HG03135 (cell line): ENCODE measurements around the gene TSPAN17.

ENCODE experiments used
- ATAC-seq: cut with Tn5 transposase; IDR thresholded peaks from one replicate; pipeline ENCODE4 v1.9.1; 2021; ENCODE audit warnings: mild to moderate bottlenecking, moderate library complexity; ENCODE audit not compliant: unreplicated experiment

The TSPAN17 gene

GRCh38 chr5:176639981-176640380 is 7.3 kb upstream of the TSPAN17 start:
- ATAC-seq = no peak

- no peak for ATAC-seq
These were observed 6.7 kb upstream of the TSPAN17 start for GRCh38 chr5:176640616-176641015.

- ATAC-seq = no peak
These were observed 4.4 kb upstream of the TSPAN17 start for GRCh38 chr5:176642675-176643490.

GRCh38 chr5:176643491-176644219 is 3.6 kb upstream of the TSPAN17 start:
- ATAC-seq = no peak

DNA sequence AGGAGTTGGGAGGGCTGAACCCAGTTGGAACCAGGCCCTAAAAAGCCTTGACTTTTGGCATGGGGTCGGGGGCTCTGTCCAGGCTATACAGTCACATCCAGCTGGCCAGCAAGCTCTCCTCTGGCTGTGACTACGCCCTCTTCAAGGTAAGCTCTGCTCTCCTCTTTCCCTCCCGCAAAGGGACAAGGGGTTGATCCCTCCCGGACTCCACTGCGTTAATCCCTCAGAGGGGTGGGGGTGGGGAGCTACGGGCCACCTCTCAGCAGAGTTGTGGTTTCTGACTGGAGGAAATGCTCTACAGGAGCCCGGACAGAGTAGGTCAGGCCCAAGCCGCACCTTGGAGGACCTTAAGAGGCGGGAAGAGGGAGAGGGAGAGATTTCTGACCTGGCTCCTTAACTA is 3.0 kb upstream of the TSPAN17 start:
- no peak for ATAC-seq

- ATAC-seq = no peak
These were observed 2.2 kb upstream of the TSPAN17 start for GRCh38 chr5:176644878-176645670.

DNA sequence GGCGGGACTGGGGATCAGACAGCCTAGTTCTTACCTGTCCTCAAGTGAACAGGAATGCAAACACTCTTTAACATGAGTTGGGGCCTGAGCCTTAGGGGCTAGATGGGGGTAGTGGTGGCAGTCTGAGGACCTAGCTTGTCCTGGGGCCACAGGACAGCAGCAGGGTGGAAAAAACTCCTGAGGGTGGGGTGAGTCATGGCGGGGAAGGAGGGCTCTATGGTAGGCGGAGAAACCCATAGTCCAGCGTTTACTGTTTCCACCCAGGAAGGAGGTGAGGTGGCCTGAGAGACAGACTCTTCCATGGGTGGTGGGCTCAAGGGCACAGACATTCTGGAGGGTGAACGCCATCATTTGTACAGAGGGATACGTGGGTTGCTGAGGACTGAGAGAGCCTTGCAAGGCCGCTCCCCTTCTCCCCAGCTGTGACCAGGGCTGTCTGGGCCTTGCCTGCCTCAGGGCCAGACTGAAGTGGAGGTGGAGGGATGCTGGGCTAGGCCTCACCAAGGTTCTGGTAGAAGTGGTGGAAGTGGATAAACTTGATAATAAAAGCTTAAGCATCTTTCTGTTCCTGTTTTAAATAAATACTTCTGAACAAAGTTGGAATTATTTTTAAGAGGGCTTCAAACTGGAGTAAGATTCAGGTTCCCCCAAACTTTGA is 1.1 kb upstream of the TSPAN17 start:
- ATAC-seq = no peak

GRCh38 chr5:176646707-176647029 is 616 bp upstream of the TSPAN17 start:
- ATAC-seq = no peak

- ATAC-seq = no peak
These were observed 674 bp downstream of the TSPAN17 start for GRCh38 chr5:176647843-176648473.

GRCh38 chr5:176648474-176649194 is 1.4 kb downstream of the TSPAN17 start:
- ATAC-seq = no peak

GRCh38 chr5:176650354-176650884 is 3.1 kb downstream of the TSPAN17 start:
- no peak for ATAC-seq

- no peak for ATAC-seq
These were observed 4.2 kb downstream of the TSPAN17 start for GRCh38 chr5:176651472-176651980.

DNA sequence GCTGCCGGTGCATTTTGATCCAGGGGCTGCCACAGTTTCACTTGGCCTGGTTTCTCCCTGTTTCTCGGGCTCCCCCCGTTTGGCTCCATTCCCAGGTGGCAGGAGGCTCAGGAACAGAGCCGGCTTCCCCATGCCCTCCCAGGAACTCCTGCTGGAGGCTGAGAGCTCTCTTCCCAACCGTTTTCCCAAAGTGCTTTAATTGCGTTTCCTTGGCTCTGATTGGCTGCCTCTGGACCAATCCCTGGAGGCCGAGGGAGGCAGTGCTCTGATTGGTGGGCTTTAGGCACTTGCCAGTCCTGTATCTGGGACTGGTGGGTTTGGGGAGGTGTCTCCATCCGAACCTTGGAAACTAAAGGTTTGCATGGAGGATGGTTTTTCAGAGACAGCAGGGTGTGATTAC is 4.9 kb downstream of the TSPAN17 start:
- no peak for ATAC-seq

DNA sequence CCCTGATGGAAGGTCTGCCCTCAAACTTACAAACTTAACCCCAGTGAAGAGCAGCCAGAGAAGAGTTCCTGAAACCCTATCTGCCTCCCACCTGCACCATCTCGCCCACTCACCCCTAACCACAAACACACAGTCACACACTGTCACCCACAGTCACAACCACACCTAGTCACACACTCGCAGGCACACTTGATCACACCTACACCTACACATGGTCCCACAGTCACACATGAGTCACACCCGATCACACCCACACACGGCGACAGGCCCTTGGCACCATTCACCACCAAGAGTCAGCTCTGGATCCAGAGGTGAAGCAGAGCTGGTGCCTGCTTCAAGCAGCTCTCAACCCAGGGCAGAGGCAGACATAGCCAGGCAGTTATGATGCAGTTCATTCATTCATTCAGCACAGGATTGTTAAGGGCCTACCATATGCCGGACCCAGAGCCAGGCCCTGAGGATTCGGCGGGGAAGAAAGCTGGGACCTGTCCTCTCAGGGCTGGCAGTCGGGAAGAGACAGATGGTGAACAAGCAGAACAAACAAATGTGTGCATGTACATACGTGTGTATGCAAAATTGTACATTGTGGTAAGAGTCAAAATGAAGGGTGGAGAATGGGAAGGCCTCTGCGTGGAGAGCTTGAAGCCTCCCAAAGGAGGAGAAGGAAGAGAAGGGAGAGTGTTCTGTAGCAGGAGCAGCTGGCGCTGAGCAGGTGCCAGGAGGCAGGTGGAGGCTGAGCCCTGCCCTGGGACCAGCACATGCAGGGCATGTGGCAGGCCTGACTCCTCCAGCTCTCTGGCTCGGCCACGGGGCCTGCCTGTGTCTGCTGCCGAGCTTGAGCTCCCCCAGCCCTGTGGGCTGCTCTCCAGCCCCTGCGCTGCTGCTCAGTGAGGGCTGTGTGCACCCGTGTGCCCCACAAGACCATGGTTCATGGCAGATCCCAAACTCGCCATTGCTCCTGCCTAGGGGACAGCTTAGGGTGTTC is 6.4 kb downstream of the TSPAN17 start:
- no peak for ATAC-seq

DNA sequence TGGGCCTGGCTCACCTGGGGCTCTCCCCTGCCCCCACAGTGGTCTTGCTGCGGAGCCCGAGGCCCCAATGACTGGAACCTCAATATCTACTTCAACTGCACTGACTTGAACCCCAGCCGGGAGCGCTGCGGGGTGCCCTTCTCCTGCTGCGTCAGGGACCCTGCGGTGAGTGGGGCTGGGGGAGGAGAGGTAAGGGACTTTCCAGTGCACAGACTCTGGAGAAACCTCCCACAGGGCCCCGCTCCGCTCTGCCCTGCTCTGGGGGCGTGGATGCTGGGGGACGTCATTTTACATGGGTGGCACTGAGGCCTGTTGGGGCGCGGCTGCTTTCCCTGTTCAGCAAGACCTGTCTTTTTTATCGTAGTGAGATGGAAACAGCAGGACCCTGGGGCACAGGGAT is 7.6 kb downstream of the TSPAN17 start:
- no peak for ATAC-seq

- ATAC-seq = no peak
These were observed 9.2 kb downstream of the TSPAN17 start for GRCh38 chr5:176656467-176656990.

DNA sequence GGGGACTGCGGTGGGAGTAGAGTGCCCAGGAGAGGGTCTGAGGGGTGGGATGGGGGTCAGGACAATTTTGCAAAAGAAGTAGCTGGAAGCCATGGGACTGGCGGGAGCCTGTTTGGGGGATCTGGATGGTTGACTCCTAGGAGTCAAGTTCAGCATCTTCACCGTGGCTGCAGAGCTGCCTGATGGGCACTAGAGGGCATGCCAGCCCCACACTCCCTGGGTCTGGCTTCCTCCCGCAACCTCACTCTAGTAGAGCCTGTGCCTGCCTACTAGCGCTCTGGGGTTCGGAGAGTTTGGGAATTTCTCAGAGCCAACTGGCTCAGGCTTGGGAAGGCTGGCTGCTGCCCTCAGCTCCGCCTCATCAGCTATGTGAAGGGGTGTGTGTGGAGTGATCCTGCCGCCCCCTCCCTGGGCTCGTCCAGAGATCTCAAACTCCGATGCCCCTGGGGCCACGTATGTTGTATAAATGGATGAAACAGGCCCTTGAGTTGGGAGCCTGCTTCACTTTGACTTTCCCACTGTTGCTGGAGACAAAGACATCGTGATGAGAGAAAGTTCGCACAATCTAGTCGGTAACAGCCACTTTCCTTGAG is 10.8 kb downstream of the TSPAN17 start:
- ATAC-seq = no peak
